ENCODE measurements around the gene MDGA2. TPM values are rescaled to one million over a fixed set of nuclear protein-coding genes. Genes with fewer than 3 reads are reported as not detected.

MDGA2 gene
- polyA plus RNA-seq, 1 donor = 0.82 TPM

DNA sequence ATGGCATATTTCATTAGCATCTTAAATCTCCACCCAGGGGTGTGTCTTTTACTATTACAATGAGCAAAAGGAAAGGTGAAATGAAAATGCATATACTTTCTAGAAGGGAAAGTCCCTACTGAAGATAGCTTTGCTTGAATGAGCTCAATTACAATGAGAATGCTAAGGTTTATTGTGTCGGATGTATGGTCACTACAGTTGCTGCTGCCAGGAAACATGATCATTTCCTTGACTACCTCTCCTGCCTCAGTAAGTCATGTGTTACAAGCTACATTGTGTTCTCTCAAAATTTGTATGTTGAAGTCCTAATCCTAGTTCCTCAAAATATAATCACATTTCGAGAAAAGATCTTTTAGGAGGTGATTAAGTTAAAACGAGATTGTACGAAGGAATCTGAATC is 322.2 kb downstream of the MDGA2 start:
- DNase-seq = no peak
- WGBS (ENCODE audit: insufficient coverage, low lambda C conversion rate) = 83% methylated on average over 1 of the region's 4 CpGs

DNA sequence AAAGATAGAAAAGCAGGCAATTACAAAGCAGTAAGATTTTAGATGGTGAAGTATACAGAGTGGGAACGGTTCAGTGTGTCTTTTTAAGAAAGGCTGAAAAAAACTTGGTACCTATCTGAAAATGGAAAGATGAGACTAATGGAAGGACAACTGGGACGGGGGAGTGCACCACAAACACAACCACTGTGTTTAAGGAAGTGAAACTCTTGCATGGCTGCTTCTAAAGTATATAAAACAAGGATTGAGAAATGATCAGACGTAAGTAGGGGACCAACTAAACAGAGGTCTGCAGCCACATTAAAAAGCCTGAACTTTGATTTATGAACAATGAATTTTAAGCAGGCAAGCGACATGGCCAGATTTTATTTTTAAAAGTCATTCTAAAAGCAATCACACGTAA is 328.6 kb downstream of the MDGA2 start:
- H3K27ac ChIP-seq (ENCODE audit: low read length) = no peak overlapping the region
- no peaks in the 10 kb centered on the region for H3K4me1 ChIP-seq (ENCODE audit: control insufficient read depth, insufficient read depth, low read length)
- 57% methylated on average over 3 of the region's 5 CpGs for whole genome bisulfite sequencing (ENCODE audit: insufficient coverage, low lambda C conversion rate)
- no peak overlapping the region for H3K4me3 ChIP-seq (ENCODE audit: low read length)
- H3K36me3 ChIP-seq (ENCODE audit: control insufficient read depth, insufficient read depth, low read length) = no peaks in the 10 kb centered on the region
- no peaks in the 10 kb centered on the region for H3K27me3 ChIP-seq (ENCODE audit: control insufficient read depth, insufficient read depth, low read length)
- no peaks in the 10 kb centered on the region for H3K9me3 ChIP-seq (ENCODE audit: control insufficient read depth, low read depth, low read length)
- DNase-seq = no peak

More for the DNA sequence above, 322.2 kb downstream of the MDGA2 start:
- no peaks in the 10 kb centered on the region for H3K9me3 ChIP-seq (ENCODE audit: control insufficient read depth, low read depth, low read length)
- H3K4me1 ChIP-seq (ENCODE audit: control insufficient read depth, insufficient read depth, low read length) = no peaks in the 10 kb centered on the region
- H3K36me3 ChIP-seq (ENCODE audit: control insufficient read depth, insufficient read depth, low read length) = no peaks in the 10 kb centered on the region
- no peaks in the 10 kb centered on the region for H3K27me3 ChIP-seq (ENCODE audit: control insufficient read depth, insufficient read depth, low read length)
- no peak overlapping the region for H3K27ac ChIP-seq (ENCODE audit: low read length)
- H3K4me3 ChIP-seq (ENCODE audit: low read length) = no peak overlapping the region

GRCh38 chr14:47345016-47345415 is 330.4 kb downstream of the MDGA2 start:
- no CpG with 5 or more reads among the region's 2 CpGs for WGBS (ENCODE audit: insufficient coverage, low lambda C conversion rate)

DNA sequence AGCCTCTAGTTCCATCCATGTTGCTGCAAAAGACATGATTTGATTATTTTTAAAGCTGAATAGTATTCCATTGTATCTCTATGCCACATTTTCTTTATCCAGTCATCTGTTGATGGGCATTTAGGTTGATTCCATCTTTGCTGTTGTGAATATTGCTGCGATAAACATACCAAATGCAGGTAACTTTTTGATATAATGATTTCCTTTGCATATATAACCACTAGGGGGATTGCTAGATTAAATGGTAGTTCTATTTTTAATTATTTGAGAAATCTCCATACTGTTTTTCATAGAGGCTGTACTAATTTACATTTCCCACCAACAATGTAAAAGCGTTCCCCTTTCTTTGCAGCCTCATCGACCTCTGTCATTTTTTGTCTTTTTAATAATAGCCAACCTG is 342.5 kb downstream of the MDGA2 start:
- Histone ChIP-seq H3K4me1 (ENCODE audit: control insufficient read depth, insufficient read depth, low read length) (no peaks in the 10 kb centered on the region), H3K27me3 (ENCODE audit: control insufficient read depth, insufficient read depth, low read length) (no peaks in the 10 kb centered on the region), H3K36me3 (ENCODE audit: control insufficient read depth, insufficient read depth, low read length) (no peaks in the 10 kb centered on the region), H3K27ac (ENCODE audit: low read length) (no peak overlapping the region), H3K4me3 (ENCODE audit: low read length) (no peak overlapping the region), H3K9me3 (ENCODE audit: control insufficient read depth, low read depth, low read length) (no peaks in the 10 kb centered on the region)
- 93% methylated on average over 3 of the region's 3 CpGs for WGBS (ENCODE audit: insufficient coverage, low lambda C conversion rate)
- DNase-seq = no peak

More at GRCh38 chr14:47345016-47345415, 330.4 kb downstream of the MDGA2 start:
- no peak overlapping the region for H3K27ac ChIP-seq (ENCODE audit: low read length)
- H3K36me3 ChIP-seq (ENCODE audit: control insufficient read depth, insufficient read depth, low read length) = no peaks in the 10 kb centered on the region
- H3K9me3 ChIP-seq (ENCODE audit: control insufficient read depth, low read depth, low read length) = no peaks in the 10 kb centered on the region
- no peak overlapping the region for H3K4me3 ChIP-seq (ENCODE audit: low read length)
- DNase-seq = no peak
- no peaks in the 10 kb centered on the region for H3K27me3 ChIP-seq (ENCODE audit: control insufficient read depth, insufficient read depth, low read length)
- no peaks in the 10 kb centered on the region for H3K4me1 ChIP-seq (ENCODE audit: control insufficient read depth, insufficient read depth, low read length)

DNA sequence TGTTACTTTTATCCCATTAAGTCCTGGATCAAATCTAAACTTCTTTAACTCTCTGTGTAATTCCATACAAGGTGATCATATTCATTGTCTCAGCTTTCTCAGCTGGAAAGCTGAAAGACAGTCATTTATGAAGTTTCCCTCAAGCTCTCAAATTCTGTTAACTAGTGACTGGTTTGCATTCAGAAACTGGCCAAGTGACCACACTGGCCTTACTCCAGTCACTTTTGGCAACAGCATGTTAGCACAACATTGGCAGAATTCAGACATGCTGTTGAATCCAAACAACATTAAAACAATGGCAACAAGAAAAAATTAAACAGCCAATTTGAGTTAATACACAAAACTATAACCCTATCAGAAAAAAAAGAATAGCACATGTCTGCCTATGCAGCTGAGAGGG is 343.3 kb downstream of the MDGA2 start:
- H3K36me3 ChIP-seq (ENCODE audit: control insufficient read depth, insufficient read depth, low read length) = no peaks in the 10 kb centered on the region
- H3K27ac ChIP-seq (ENCODE audit: low read length) = no peak overlapping the region
- no peaks in the 10 kb centered on the region for H3K9me3 ChIP-seq (ENCODE audit: control insufficient read depth, low read depth, low read length)
- no peaks in the 10 kb centered on the region for H3K27me3 ChIP-seq (ENCODE audit: control insufficient read depth, insufficient read depth, low read length)
- H3K4me3 ChIP-seq (ENCODE audit: low read length) = no peak overlapping the region
- H3K4me1 ChIP-seq (ENCODE audit: control insufficient read depth, insufficient read depth, low read length) = no peaks in the 10 kb centered on the region
- DNase-seq = no peak

GRCh38 chr14:47328376-47328775 is 347.0 kb downstream of the MDGA2 start:
- H3K9me3 ChIP-seq (ENCODE audit: control insufficient read depth, low read depth, low read length) = no peaks in the 10 kb centered on the region
- H3K27ac ChIP-seq (ENCODE audit: low read length) = no peak overlapping the region
- H3K36me3 ChIP-seq (ENCODE audit: control insufficient read depth, insufficient read depth, low read length) = no peaks in the 10 kb centered on the region
- H3K4me1 ChIP-seq (ENCODE audit: control insufficient read depth, insufficient read depth, low read length) = no peaks in the 10 kb centered on the region
- no peak overlapping the region for H3K4me3 ChIP-seq (ENCODE audit: low read length)
- no peaks in the 10 kb centered on the region for H3K27me3 ChIP-seq (ENCODE audit: control insufficient read depth, insufficient read depth, low read length)
- 97% methylated on average over 3 of the region's 4 CpGs for WGBS (ENCODE audit: insufficient coverage, low lambda C conversion rate)
- DNase-seq = no peak

- WGBS (ENCODE audit: insufficient coverage, low lambda C conversion rate) = 100% methylated on average over 2 of the region's 3 CpGs
- no peak for DNase-seq
- Histone ChIP-seq H3K4me1 (ENCODE audit: control insufficient read depth, insufficient read depth, low read length) (no peaks in the 10 kb centered on the region), H3K27me3 (ENCODE audit: control insufficient read depth, insufficient read depth, low read length) (no peaks in the 10 kb centered on the region), H3K9me3 (ENCODE audit: control insufficient read depth, low read depth, low read length) (no peaks in the 10 kb centered on the region), H3K4me3 (ENCODE audit: low read length) (no peak overlapping the region), H3K27ac (ENCODE audit: low read length) (no peak overlapping the region), H3K36me3 (ENCODE audit: control insufficient read depth, insufficient read depth, low read length) (no peaks in the 10 kb centered on the region)
Observed at GRCh38 chr14:47327336-47327735, 348.1 kb downstream of the MDGA2 start.

DNA sequence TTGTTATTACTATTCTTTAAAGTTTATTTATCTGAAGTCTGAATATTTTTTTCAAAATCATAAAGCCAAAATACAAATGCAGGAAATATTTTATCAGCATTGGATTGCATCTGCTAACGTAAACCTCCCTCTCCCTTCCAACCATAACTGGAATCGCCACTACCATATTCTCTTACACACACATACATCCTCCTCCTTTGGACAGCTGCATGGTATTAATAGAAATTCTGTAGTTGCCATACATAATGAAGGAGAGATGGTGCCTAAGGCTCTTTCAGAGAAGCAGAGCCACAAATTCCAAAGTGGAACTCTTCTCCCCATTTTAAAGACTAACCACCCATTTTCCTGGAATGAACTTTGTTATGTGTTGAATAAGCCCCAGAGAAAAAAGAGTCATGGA is 352.7 kb downstream of the MDGA2 start:
- Histone ChIP-seq H3K9me3 (ENCODE audit: control insufficient read depth, low read depth, low read length) (no peaks in the 10 kb centered on the region), H3K4me1 (ENCODE audit: control insufficient read depth, insufficient read depth, low read length) (no peaks in the 10 kb centered on the region), H3K4me3 (ENCODE audit: low read length) (no peak overlapping the region), H3K36me3 (ENCODE audit: control insufficient read depth, insufficient read depth, low read length) (no peaks in the 10 kb centered on the region), H3K27ac (ENCODE audit: low read length) (no peak overlapping the region), H3K27me3 (ENCODE audit: control insufficient read depth, insufficient read depth, low read length) (no peaks in the 10 kb centered on the region)
- DNase-seq = no peak
- WGBS (ENCODE audit: insufficient coverage, low lambda C conversion rate) = 60% methylated on average over 1 of the region's 2 CpGs

DNA sequence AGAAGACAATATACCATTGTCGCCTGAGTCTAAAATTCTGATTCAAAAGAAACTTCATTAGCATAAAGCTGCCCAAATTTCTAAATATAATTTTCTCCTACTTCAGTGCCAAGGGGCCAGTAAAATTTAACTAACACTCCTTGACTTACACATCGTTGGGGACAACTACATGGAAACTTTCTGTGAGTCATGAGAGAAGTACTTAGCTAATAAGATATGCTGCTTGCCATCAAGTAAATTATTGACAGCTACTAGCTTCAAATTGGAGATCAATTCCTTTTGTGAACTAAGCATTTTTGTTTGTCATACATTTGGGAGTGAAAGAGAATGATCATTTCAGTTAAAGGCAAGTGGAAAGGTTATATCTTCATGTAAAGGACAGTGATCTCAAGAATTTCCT is 373.3 kb downstream of the MDGA2 start:
- DNase-seq = no peak
- Histone ChIP-seq H3K4me3 (ENCODE audit: low read length) (no peak overlapping the region), H3K36me3 (ENCODE audit: control insufficient read depth, insufficient read depth, low read length) (no peaks in the 10 kb centered on the region), H3K27me3 (ENCODE audit: control insufficient read depth, insufficient read depth, low read length) (no peaks in the 10 kb centered on the region), H3K27ac (ENCODE audit: low read length) (no peak overlapping the region), H3K4me1 (ENCODE audit: control insufficient read depth, insufficient read depth, low read length) (no peaks in the 10 kb centered on the region), H3K9me3 (ENCODE audit: control insufficient read depth, low read depth, low read length) (peaks cover 2% of the 10 kb centered on the region)
- 33% methylated on average over 1 of the region's 2 CpGs for WGBS (ENCODE audit: insufficient coverage, low lambda C conversion rate)

DNA sequence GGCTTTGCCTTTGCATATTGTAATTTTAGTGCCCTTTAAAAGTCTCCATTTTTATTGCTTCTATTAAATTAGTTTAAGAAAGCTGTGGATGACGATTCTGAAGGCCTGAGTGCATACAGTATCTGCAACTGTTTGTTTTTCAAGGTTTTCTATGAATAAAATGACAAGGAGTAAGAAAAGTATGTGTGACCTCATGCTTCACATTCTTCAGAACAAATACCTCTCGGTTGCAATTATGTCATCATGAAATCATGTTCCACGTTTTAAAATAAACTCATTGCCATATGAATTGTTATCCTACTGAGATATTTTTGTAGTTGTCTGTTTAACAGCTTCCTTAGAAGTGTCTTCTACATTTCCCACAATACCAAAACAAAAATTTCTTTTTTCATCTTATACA is 374.6 kb downstream of the MDGA2 start:
- Histone ChIP-seq H3K4me3 (ENCODE audit: low read length) (no peak overlapping the region), H3K27me3 (ENCODE audit: control insufficient read depth, insufficient read depth, low read length) (no peaks in the 10 kb centered on the region), H3K27ac (ENCODE audit: low read length) (no peak overlapping the region), H3K36me3 (ENCODE audit: control insufficient read depth, insufficient read depth, low read length) (no peaks in the 10 kb centered on the region), H3K9me3 (ENCODE audit: control insufficient read depth, low read depth, low read length) (peaks cover 2% of the 10 kb centered on the region), H3K4me1 (ENCODE audit: control insufficient read depth, insufficient read depth, low read length) (no peaks in the 10 kb centered on the region)
- WGBS (ENCODE audit: insufficient coverage, low lambda C conversion rate) = 33% methylated on average over 1 of the region's 3 CpGs
- no peak for DNase-seq

- Histone ChIP-seq H3K4me1 (ENCODE audit: control insufficient read depth, insufficient read depth, low read length) (no peaks in the 10 kb centered on the region), H3K27ac (ENCODE audit: low read length) (no peak overlapping the region), H3K36me3 (ENCODE audit: control insufficient read depth, insufficient read depth, low read length) (no peaks in the 10 kb centered on the region), H3K27me3 (ENCODE audit: control insufficient read depth, insufficient read depth, low read length) (no peaks in the 10 kb centered on the region), H3K9me3 (ENCODE audit: control insufficient read depth, low read depth, low read length) (peaks cover 2% of the 10 kb centered on the region), H3K4me3 (ENCODE audit: low read length) (no peak overlapping the region)
- 57% methylated on average over 1 of the region's 1 CpG for WGBS (ENCODE audit: insufficient coverage, low lambda C conversion rate)
- DNase-seq = no peak
Observed at GRCh38 chr14:47297374-47297773, 378.0 kb downstream of the MDGA2 start.

Data from large intestine (tissue), 3 donors.